ENCODE measurements around the gene KATNAL1.

KATNAL1 gene

DNA sequence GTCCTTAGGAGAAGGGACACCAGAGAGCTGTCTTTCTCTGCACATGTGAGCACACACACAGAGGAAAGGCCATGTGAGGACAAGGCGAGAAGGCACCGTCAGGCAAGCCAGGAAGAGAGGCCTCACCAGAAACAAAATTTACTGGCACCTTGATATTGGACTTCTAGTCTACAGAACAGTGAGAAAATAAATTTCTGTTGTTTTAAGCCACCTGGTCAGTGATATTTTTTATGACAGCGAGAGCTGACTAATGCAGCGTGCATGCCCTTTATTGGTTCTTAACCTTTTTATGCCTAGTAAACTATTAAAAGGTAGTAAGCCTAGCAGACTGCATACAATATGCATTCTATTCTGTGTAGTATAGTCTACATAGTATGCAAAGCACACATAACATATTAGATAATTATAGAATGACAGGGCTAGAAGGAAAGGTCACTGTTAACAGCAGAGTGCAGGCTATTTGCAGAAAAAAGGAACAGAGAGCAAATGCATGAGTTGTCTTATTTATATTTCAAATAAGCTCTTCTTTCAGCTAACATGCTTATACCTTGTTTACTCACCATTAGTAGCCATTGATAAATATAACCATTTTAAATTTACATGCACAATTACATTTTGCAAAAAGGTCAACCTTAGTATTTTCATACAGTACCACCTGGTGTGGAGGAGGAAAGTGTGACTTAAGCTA is 25.2 kb upstream of the KATNAL1 start:
- H3K4me3 ChIP-seq (ENCODE audit: low read depth, low read length): no peak overlapping the region
- DNase-seq (ENCODE audit: low read depth): no peak
- TF ChIP-seq, protein P1, sequence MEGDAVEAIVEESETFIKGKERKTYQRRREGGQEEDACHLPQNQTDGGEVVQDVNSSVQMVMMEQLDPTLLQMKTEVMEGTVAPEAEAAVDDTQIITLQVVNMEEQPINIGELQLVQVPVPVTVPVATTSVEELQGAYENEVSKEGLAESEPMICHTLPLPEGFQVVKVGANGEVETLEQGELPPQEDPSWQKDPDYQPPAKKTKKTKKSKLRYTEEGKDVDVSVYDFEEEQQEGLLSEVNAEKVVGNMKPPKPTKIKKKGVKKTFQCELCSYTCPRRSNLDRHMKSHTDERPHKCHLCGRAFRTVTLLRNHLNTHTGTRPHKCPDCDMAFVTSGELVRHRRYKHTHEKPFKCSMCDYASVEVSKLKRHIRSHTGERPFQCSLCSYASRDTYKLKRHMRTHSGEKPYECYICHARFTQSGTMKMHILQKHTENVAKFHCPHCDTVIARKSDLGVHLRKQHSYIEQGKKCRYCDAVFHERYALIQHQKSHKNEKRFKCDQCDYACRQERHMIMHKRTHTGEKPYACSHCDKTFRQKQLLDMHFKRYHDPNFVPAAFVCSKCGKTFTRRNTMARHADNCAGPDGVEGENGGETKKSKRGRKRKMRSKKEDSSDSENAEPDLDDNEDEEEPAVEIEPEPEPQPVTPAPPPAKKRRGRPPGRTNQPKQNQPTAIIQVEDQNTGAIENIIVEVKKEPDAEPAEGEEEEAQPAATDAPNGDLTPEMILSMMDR (conservative IDR thresholded peaks at IDR 0.05; ENCODE audit: low read depth, low read length): no peak

DNA sequence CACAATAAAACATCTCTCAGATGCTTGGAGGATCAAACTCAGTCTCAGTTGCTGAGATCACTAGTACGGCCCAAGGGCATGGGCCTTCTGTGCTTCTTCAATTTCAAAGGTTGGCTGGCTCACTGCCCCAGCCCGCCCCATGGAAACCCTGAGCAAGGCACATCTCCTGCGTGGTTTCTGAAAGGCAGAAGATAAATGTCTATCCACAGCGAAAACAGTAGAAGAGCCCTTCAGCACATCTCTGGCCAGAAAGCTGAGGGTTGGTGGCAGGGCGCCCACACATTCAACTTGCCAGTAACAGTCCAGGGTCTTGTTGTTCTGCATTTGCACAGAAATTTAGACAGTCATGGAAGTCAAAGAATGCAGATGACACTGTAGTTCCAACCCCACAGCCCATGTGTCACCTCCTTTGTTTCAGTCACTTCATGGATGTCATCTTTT is 24.0 kb upstream of the KATNAL1 start:
- no peak overlapping the region for H3K4me3 ChIP-seq (ENCODE audit: low read depth, low read length)
- TF ChIP-seq, protein P1 (conservative IDR thresholded peaks at IDR 0.05; ENCODE audit: low read depth, low read length): no peak
- DNase-seq (ENCODE audit: low read depth): no peak

DNA sequence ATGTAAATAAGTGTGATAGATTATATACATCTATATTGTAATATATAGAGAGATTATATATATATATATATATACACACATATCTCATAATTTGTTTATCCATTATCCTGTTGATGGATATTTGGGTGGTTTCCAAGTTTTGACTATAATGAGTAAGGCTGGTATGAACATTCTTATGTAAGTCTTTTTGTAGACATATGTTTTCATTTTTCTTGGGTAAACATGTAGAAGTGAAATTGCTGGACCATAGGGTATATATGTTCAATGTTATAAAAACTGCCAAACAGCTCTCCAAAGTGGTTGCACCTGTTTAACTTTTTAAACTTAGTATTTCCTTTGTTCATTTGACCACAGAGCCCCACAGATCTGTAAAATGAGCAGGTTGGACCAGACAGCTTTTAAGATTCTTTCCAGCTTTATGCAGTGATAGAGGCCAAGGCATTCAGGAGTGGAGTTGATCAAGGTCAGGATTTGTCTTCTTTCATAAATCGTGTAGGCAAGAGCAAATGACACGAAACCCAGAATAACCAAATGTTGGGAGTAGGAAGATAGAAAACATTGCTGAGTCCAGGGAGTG is 21.7 kb upstream of the KATNAL1 start:
- H3K4me3 ChIP-seq (ENCODE audit: low read depth, low read length): no peak overlapping the region
- TF ChIP-seq, protein P1 (conservative IDR thresholded peaks at IDR 0.05; ENCODE audit: low read depth, low read length): no peak
- peak; percentile 19 for DNase-seq (ENCODE audit: low read depth)

DNA sequence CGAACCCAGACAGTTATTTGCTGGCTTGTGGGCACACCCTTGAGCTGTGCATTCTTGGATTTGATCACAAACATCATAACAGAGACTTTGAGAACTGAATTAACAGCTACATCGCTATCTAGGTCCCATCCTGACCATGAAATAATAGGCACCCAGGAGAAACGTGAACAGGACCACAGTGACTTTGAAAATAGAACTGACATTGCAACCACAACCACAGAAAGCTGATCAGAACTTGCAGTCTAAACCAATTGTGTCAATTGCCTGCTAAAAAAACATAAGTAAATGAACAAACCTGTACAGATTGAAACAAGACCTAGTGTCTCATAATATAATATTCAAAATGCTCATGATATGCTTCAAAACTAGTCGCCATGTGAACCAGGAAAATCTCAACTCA is 18.3 kb upstream of the KATNAL1 start:
- DNase-seq (ENCODE audit: low read depth): no peak
- H3K4me3 ChIP-seq (ENCODE audit: low read depth, low read length): no peak overlapping the region
- TF ChIP-seq, protein P1 (conservative IDR thresholded peaks at IDR 0.05; ENCODE audit: low read depth, low read length): no peak

DNA sequence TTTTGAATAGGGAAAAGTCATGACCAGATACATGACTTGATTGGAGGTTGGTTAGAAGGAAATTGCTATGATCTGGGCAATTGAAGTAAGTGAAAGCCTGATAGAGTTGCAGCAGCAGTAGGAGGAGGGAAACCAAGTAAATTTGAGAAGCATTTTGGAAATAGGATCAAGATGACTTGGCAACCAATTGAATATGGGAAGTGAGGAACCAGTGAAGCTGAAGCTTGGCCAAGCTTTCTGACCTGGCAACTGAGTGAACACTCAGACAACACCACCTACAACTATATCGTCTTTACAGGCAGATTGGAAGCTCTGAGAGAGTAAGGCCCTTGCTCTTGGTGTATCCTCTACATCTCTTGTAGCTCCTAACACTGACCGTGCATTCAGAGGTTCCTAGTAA is 16.2 kb upstream of the KATNAL1 start:
- DNase-seq (ENCODE audit: low read depth): no peak
- TF ChIP-seq, protein P1 (conservative IDR thresholded peaks at IDR 0.05; ENCODE audit: low read depth, low read length): no peak
- no peak overlapping the region for H3K4me3 ChIP-seq (ENCODE audit: low read depth, low read length)

DNA sequence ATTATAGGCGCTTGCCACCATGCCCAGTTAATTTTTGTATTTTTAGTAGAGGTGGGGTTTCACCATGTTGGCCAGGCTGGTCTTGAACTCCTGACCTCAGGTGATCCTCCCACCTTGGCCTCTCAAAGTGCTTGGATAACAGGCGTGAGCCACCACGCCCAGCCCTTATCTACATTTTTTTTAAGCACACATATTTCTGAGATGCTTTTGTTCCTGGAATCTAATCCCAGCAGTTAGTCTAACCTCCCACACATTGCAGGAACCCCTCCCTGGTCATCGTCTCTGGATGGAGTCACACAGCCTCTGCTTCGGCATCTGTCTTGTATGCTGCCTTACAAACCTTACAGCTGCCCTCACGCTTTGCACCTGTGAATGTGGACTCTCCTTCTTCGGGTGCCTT is 15.1 kb upstream of the KATNAL1 start:
- DNase-seq (ENCODE audit: low read depth): no peak
- TF ChIP-seq, protein P1 (conservative IDR thresholded peaks at IDR 0.05; ENCODE audit: low read depth, low read length): no peak
- no peak overlapping the region for H3K4me3 ChIP-seq (ENCODE audit: low read depth, low read length)

DNA sequence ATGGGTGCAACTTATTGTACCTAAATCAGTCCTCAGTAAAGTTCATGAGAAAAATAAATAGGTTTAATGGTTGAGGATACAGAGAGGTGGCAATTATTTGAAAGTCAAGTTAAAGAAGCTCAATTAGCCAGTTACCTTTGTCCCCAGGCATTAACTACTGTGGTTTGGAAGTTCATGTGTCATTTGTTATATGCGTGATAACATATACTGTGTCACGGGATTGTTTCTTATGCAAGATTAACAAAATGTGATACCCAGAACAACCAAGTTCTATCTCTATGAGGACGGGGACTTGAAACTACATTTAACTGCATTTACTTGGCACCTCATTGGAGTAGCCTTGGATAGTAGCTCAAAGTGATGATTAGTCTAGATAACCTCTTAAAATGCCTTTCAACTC is 13.9 kb upstream of the KATNAL1 start:
- no peak for DNase-seq (ENCODE audit: low read depth)
- no peak overlapping the region for H3K4me3 ChIP-seq (ENCODE audit: low read depth, low read length)
- TF ChIP-seq, protein P1 (conservative IDR thresholded peaks at IDR 0.05; ENCODE audit: low read depth, low read length): no peak

Data from choroid plexus epithelial cell (primary cell).